ENCODE data around the gene TMX2.

DNA sequence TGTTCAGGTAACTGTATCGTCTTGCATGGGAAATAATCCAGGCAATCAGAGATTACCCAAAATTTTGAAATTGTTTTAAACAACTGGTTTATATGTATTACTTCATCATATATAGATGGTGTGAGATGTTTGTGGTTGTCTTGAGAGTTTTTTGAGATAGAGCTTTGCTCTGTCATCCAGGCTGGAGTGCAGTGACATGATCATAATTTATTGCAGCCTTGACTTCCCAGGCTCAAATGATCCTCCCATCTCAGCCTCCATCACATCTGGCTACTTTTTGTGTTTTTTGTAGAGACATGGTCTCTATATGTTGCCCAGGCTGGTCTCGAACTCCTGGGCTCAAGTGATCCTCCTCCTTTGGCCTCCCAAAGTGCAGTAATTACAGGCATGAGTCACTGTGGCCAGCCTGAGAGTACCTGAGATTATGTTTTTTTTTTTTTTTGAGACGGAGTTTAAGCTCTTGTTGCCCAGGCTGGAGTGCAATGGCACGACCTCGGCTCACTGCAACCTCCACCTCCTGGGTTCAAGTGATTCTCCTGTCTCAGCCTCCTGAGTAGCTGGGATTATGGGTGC, 60.7 kb downstream of the TMX2 start:
- TF ChIP-seq, protein P1, sequence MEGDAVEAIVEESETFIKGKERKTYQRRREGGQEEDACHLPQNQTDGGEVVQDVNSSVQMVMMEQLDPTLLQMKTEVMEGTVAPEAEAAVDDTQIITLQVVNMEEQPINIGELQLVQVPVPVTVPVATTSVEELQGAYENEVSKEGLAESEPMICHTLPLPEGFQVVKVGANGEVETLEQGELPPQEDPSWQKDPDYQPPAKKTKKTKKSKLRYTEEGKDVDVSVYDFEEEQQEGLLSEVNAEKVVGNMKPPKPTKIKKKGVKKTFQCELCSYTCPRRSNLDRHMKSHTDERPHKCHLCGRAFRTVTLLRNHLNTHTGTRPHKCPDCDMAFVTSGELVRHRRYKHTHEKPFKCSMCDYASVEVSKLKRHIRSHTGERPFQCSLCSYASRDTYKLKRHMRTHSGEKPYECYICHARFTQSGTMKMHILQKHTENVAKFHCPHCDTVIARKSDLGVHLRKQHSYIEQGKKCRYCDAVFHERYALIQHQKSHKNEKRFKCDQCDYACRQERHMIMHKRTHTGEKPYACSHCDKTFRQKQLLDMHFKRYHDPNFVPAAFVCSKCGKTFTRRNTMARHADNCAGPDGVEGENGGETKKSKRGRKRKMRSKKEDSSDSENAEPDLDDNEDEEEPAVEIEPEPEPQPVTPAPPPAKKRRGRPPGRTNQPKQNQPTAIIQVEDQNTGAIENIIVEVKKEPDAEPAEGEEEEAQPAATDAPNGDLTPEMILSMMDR (IDR thresholded peaks at IDR 0.05; ENCODE audit: poor library complexity, severe bottlenecking), result no peak
- TF ChIP-seq, protein P2, sequence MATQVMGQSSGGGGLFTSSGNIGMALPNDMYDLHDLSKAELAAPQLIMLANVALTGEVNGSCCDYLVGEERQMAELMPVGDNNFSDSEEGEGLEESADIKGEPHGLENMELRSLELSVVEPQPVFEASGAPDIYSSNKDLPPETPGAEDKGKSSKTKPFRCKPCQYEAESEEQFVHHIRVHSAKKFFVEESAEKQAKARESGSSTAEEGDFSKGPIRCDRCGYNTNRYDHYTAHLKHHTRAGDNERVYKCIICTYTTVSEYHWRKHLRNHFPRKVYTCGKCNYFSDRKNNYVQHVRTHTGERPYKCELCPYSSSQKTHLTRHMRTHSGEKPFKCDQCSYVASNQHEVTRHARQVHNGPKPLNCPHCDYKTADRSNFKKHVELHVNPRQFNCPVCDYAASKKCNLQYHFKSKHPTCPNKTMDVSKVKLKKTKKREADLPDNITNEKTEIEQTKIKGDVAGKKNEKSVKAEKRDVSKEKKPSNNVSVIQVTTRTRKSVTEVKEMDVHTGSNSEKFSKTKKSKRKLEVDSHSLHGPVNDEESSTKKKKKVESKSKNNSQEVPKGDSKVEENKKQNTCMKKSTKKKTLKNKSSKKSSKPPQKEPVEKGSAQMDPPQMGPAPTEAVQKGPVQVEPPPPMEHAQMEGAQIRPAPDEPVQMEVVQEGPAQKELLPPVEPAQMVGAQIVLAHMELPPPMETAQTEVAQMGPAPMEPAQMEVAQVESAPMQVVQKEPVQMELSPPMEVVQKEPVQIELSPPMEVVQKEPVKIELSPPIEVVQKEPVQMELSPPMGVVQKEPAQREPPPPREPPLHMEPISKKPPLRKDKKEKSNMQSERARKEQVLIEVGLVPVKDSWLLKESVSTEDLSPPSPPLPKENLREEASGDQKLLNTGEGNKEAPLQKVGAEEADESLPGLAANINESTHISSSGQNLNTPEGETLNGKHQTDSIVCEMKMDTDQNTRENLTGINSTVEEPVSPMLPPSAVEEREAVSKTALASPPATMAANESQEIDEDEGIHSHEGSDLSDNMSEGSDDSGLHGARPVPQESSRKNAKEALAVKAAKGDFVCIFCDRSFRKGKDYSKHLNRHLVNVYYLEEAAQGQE (IDR thresholded peaks at IDR 0.05; ENCODE audit: borderline replicate concordance), result no peak
- no peak for TF ChIP-seq TAF1 (IDR thresholded peaks at IDR 0.05; ENCODE audit: low read depth)
- TF ChIP-seq SMC3 (conservative IDR thresholded peaks at IDR 0.05; ENCODE audit: poor library complexity), result no peak
- no peak for TF ChIP-seq MXI1 (conservative IDR thresholded peaks at IDR 0.05; ENCODE audit: poor library complexity, severe bottlenecking)
- TF ChIP-seq RAD21 (conservative IDR thresholded peaks at IDR 0.05), result no peak
- TF ChIP-seq POLR2AphosphoS5 (IDR thresholded peaks at IDR 0.05), result no peak
